ENCODE results near the gene PI16.

DNA sequence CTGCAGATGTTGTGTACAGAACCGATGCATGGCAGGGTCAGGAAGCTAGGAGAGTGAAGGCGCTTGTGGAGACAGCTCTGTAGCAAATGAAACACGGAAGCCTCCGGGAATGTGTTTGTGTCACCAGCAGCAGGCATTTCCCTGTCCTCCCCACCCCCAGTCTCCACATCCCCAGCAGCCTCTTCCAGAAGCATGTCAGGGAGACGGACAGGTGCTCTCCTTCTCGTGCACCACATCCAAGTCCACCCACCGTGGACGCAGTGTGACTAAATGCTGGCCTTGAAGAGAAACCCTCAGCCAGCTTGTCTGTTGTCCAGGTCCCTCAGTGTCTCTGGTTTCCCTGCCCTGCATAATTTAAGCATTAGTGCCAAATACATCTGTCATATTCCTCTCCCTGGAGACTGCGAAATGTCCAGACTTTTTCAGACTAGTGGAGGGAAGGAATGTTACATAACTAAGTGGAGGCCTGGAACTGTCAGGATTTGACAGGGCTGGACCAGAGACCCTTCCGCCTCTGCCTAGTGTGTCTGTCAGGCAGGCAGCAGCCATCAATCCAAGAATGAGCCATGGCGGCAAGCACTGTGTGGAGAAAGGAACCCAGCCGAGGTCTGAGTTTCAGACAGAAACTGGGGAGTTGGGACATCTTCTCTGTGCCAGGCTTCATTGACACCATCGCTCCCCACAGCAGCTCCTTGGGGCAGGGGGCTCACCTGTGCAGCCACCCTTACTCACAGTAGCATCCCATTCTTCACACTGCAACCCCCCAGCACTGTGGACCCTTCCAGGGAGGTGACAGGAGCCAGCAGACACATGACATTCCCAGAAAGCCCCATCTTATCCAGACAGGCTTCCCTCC, 26.6 kb upstream of the PI16 start:
- no peak for TF ChIP-seq YY1 (IDR thresholded peaks at IDR 0.05; ENCODE audit: insufficient read depth, insufficient read length)
- no peak for TF ChIP-seq SUZ12 (IDR thresholded peaks at IDR 0.05; ENCODE audit: extremely low read depth, insufficient read depth, insufficient read length)

All from NT2/D1 (cell line).